H9 (cell line): ENCODE data around the gene AQP7. TPM values are rescaled to one million over a fixed set of nuclear protein-coding genes. Genes with fewer than 3 reads are reported as not detected.

Source experiments
- DNase-seq: peaks from one replicate; pipeline ENCODE4 v3.0.0-alpha.2; 2017
- H2AFZ ChIP-seq: one replicate; pipeline ENCODE4 v1.6.1; 2013; ENCODE audit warnings: mild to moderate bottlenecking, low read length, control low read depth, moderate library complexity
- H2AK5ac ChIP-seq: 2 replicates; pipeline ENCODE4 v1.6.1; 2013; ENCODE audit warnings: low read length, control low read depth, mixed read lengths; ENCODE audit not compliant: insufficient read length
- H2BK120ac ChIP-seq: one replicate; pipeline ENCODE4 v1.6.1; 2013; ENCODE audit warnings: low read depth, mild to moderate bottlenecking, low read length, control low read depth, inconsistent platforms; ENCODE audit not compliant: poor library complexity, severe bottlenecking
- H2BK12ac ChIP-seq: 2 replicates; pipeline ENCODE4 v1.6.1; 2013; ENCODE audit warnings: low read length, control low read depth, mixed read lengths, low read depth; ENCODE audit not compliant: insufficient read length
- H2BK15ac ChIP-seq: 2 replicates; pipeline ENCODE4 v1.6.1; 2013; ENCODE audit warnings: low read depth, low read length, control low read depth
- H2BK20ac ChIP-seq: one replicate; pipeline ENCODE4 v1.6.1; 2013; ENCODE audit warnings: low read depth, mild to moderate bottlenecking, low read length, control low read depth, inconsistent platforms; ENCODE audit not compliant: poor library complexity, severe bottlenecking
- H2BK5ac ChIP-seq: 2 replicates; pipeline ENCODE4 v1.6.1; 2013; ENCODE audit warnings: low read length, control low read depth, mixed read lengths; ENCODE audit not compliant: insufficient read length
- H3K14ac ChIP-seq: 2 replicates; pipeline ENCODE4 v1.6.1; 2013; ENCODE audit warnings: low read length, control low read depth; ENCODE audit not compliant: insufficient read depth
- H3K18ac ChIP-seq: 2 replicates; pipeline ENCODE4 v1.6.1; 2013; ENCODE audit warnings: low read depth, mild to moderate bottlenecking, mixed read lengths, low read length, control low read depth; ENCODE audit not compliant: insufficient read length
- H3K23ac ChIP-seq: 2 replicates; pipeline ENCODE4 v1.6.1; 2013; ENCODE audit warnings: low read length, control low read depth, mixed read lengths, low read depth; ENCODE audit not compliant: insufficient read length
- H3K23me2 ChIP-seq: 2 replicates; pipeline ENCODE4 v1.6.1; 2013; ENCODE audit warnings: low read depth, mild to moderate bottlenecking, mixed read lengths, low read length, control low read depth; ENCODE audit not compliant: insufficient read length, poor library complexity, severe bottlenecking
- H3K27ac ChIP-seq: 2 replicates; pipeline ENCODE4 v1.5.1; 2013; ENCODE audit warnings: low read length, control low read depth, mixed read lengths, low read depth; ENCODE audit not compliant: insufficient read length
- H3K27me3 ChIP-seq: 2 replicates; pipeline ENCODE4 v1.6.1; 2013; ENCODE audit warnings: low read length, control low read depth, inconsistent platforms; ENCODE audit not compliant: insufficient read depth
- H3K4ac ChIP-seq: 2 replicates; pipeline ENCODE4 v1.6.1; 2013; ENCODE audit warnings: low read depth, mild to moderate bottlenecking, control low read depth, inconsistent platforms, low read length, moderate library complexity
- H3K4me1 ChIP-seq: 2 replicates; pipeline ENCODE4 v1.6.1; 2013; ENCODE audit warnings: low read length, control low read depth, inconsistent platforms; ENCODE audit not compliant: insufficient read depth
- H3K4me2 ChIP-seq: 2 replicates; pipeline ENCODE4 v1.6.1; 2013; ENCODE audit warnings: low read length, control low read depth, mixed read lengths; ENCODE audit not compliant: insufficient read length, insufficient read depth
- H3K56ac ChIP-seq: 2 replicates; pipeline ENCODE4 v1.6.1; 2013; ENCODE audit warnings: low read depth, mild to moderate bottlenecking, mixed read lengths, low read length, control low read depth; ENCODE audit not compliant: insufficient read length
- H3K79me1 ChIP-seq: 2 replicates; pipeline ENCODE4 v1.6.1; 2013; ENCODE audit warnings: low read depth, mild to moderate bottlenecking, moderate library complexity, low read length, control low read depth, inconsistent platforms; ENCODE audit not compliant: insufficient read depth, poor library complexity, severe bottlenecking
- H3K79me2 ChIP-seq: 2 replicates; pipeline ENCODE4 v1.6.1; 2013; ENCODE audit warnings: low read length, control low read depth, inconsistent platforms; ENCODE audit not compliant: insufficient read depth
- H3K9ac ChIP-seq: 2 replicates; pipeline ENCODE4 v1.6.1; 2013; ENCODE audit warnings: low read length, control low read depth, mixed read lengths; ENCODE audit not compliant: insufficient read length; ENCODE audit errors: extremely low read depth
- H3K9me3 ChIP-seq: one replicate; pipeline ENCODE4 v1.6.1; 2013; ENCODE audit warnings: low read depth, low read length, inconsistent platforms; ENCODE audit not compliant: control insufficient read depth
- H3T11ph ChIP-seq: one replicate; pipeline ENCODE4 v1.6.1; 2013; ENCODE audit warnings: mild to moderate bottlenecking, low read length, control low read depth, inconsistent platforms
- H4K20me1 ChIP-seq: one replicate; pipeline ENCODE4 v1.6.1; 2013; ENCODE audit not compliant: control insufficient read depth, insufficient read length, insufficient read depth
- H4K5ac ChIP-seq: 2 replicates; pipeline ENCODE4 v1.6.1; 2013; ENCODE audit warnings: low read depth, mild to moderate bottlenecking, mixed read lengths, low read length, control low read depth; ENCODE audit not compliant: insufficient read length
- H4K8ac ChIP-seq: replicated peaks from 2 replicates; pipeline ENCODE4 v1.6.1; 2013; ENCODE audit warnings: low read length, control low read depth, mixed read lengths, low read depth; ENCODE audit not compliant: insufficient read length
- H4K91ac ChIP-seq: 2 replicates; pipeline ENCODE4 v1.6.1; 2013; ENCODE audit warnings: low read depth, mild to moderate bottlenecking, moderate library complexity, mixed read lengths, low read length, control low read depth; ENCODE audit not compliant: insufficient read length
- H3K27ac Mint-ChIP-seq, 3 experiments: 2 replicates in 2 of 3; 3 replicates in 1 of 3; pipeline ENCODE4 v1.8.0; 2020 to 2021; ENCODE audit warnings: mixed read lengths in 3 of 3, mild to moderate bottlenecking in 1 of 3, moderate library complexity in 1 of 3
- H3K27me3 Mint-ChIP-seq: 2 replicates; pipeline ENCODE4 v1.8.0; 2021; ENCODE audit warnings: low read depth, mild to moderate bottlenecking, moderate library complexity, mixed read lengths
- H3K36me3 Mint-ChIP-seq, 3 experiments: 2 replicates in 2 of 3; 3 replicates in 1 of 3; pipeline ENCODE4 v1.8.0; 2020 to 2021; ENCODE audit warnings: low read depth in 3 of 3, mixed read lengths in 3 of 3; ENCODE audit not compliant: insufficient read depth in 1 of 3
- H3K4me1 Mint-ChIP-seq, 2 experiments: 2 replicates each; pipeline ENCODE4 v1.8.0; 2020; ENCODE audit warnings: mixed read lengths in 2 of 2
- H3K4me3 Mint-ChIP-seq, 2 experiments: 2 replicates in 1 of 2; 3 replicates in 1 of 2; pipeline ENCODE4 v1.8.0; 2020 to 2021; ENCODE audit warnings: mild to moderate bottlenecking in 2 of 2, mixed read lengths in 2 of 2, moderate library complexity in 1 of 2
- H3K9me3 Mint-ChIP-seq, 2 experiments: 2 replicates in 1 of 2; 3 replicates in 1 of 2; pipeline ENCODE4 v1.8.0; 2020; ENCODE audit warnings: mild to moderate bottlenecking in 2 of 2, mixed read lengths in 2 of 2, moderate library complexity in 1 of 2
- CTCF ChIP-seq: fragments of 200-600 bp; sonication (generic); conservative IDR thresholded peaks from 3 replicates; pipeline ENCODE4 v1.8.0; 2021; ENCODE audit warnings: antibody characterized with exemption, mild to moderate bottlenecking
- WGBS: extraction: QIAGEN DNeasy Blood & Tissue Kit; methylation state at CpG from one replicate; pipeline ENCODE4 v1.1.7; 2013; ENCODE audit warnings: missing lambda C conversion rate, low lambda C conversion rate, mixed read lengths; ENCODE audit not compliant: insufficient read length; ENCODE audit errors: extremely low coverage; 5-methylcytosine and 5-hydroxymethylcytosine counted together
- total RNA-seq: library from RNA; stranded (reverse); gene quantifications from 2 replicates; pipeline ENCODE4 v1.2.1, GENCODE V29; 2021

Gene AQP7
- total RNA-seq, 1 experiment from 2014 or later: not detected

- H3K4me1 ChIP-seq: no peaks in the 10 kb centered on the region
- no peak overlapping the region for H4K5ac ChIP-seq
- no peak overlapping the region for H3K27ac ChIP-seq
- no peaks in the 10 kb centered on the region for H3K27me3 ChIP-seq
- H4K20me1 ChIP-seq: no peaks in the 10 kb centered on the region
- Mint-ChIP-seq H3K36me3 (peaks cover 0 to 13% (median 10%) of the 10 kb centered on the region in 3 experiments; a peak in 4 of 7 replicates), H3K9me3 (no peaks in the 10 kb centered on the region), H3K4me1 (peaks cover 28 to 31% of the 10 kb centered on the region in 2 experiments), H3K27ac (0 out of 7 replicates have a peak overlapping the region, but pooled peaks of 1 of the 3 experiments have one; percentile 10), H3K27me3 (no peaks in the 10 kb centered on the region; the same call in 1 of the 2 replicates), H3K4me3 (0 out of 5 replicates have a peak overlapping the region, but pooled peaks of 1 of the 2 experiments have one; percentile 20)
- no peaks in the 10 kb centered on the region for H3K23me2 ChIP-seq
- H4K91ac ChIP-seq: no peak overlapping the region
- H3T11ph ChIP-seq: no peak overlapping the region
- DNase-seq: no peak
- no peak overlapping the region for H2BK120ac ChIP-seq
- no peaks in the 10 kb centered on the region for H3K79me1 ChIP-seq
- H2BK12ac ChIP-seq: no peak overlapping the region
- no peaks in the 10 kb centered on the region for H3K79me2 ChIP-seq
- H2AK5ac ChIP-seq: no peak overlapping the region
- no peak overlapping the region for H3K23ac ChIP-seq
- H3K9me3 ChIP-seq: no peaks in the 10 kb centered on the region
- no peak overlapping the region for H2BK5ac ChIP-seq
- no peak overlapping the region for H3K14ac ChIP-seq
- no peak overlapping the region for H2BK20ac ChIP-seq
- no peak overlapping the region for H3K4me2 ChIP-seq
- H2AFZ ChIP-seq: no peak overlapping the region
- H3K18ac ChIP-seq: no peak overlapping the region
- WGBS: no CpG with 5 or more reads among the region's 9 CpGs
- no peak overlapping the region for H3K56ac ChIP-seq
- H3K4ac ChIP-seq: no peak overlapping the region
- TF ChIP-seq CTCF: no peak
- no peak overlapping the region for H3K9ac ChIP-seq
- H4K8ac ChIP-seq: no peak overlapping the region
- no peak overlapping the region for H2BK15ac ChIP-seq
These were observed 28.2 kb downstream of the AQP7 start for GRCh38 chr9:33374190-33374589.
